HG03175 (cell line): ENCODE results near the gene CLEC14A.

ENCODE experiments used
- ATAC-seq: cut with Tn5 transposase; IDR thresholded peaks from one replicate; pipeline ENCODE4 v1.9.1; 2021; ENCODE audit warnings: mild to moderate bottlenecking, moderate library complexity; ENCODE audit not compliant: unreplicated experiment

CLEC14A gene

DNA sequence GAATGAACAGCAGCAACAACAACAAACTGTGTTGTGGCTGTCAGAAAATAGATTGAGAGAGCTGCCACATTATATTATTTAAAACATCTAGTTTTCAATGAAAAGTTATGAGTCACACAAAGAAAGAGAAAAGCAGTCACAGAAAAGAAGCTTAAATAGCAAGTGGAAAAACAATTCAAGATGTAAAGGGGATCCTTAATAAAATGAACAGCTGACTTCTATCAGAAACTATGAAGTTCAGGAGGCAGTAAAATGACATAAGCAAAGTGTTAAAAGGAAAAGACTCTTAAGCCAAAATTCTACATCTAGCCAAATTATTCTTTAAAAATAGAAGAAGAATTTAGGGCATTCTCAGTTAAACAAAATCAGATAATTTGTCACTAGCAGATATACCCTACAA is 5.6 kb downstream of the CLEC14A start:
- no peak for ATAC-seq

DNA sequence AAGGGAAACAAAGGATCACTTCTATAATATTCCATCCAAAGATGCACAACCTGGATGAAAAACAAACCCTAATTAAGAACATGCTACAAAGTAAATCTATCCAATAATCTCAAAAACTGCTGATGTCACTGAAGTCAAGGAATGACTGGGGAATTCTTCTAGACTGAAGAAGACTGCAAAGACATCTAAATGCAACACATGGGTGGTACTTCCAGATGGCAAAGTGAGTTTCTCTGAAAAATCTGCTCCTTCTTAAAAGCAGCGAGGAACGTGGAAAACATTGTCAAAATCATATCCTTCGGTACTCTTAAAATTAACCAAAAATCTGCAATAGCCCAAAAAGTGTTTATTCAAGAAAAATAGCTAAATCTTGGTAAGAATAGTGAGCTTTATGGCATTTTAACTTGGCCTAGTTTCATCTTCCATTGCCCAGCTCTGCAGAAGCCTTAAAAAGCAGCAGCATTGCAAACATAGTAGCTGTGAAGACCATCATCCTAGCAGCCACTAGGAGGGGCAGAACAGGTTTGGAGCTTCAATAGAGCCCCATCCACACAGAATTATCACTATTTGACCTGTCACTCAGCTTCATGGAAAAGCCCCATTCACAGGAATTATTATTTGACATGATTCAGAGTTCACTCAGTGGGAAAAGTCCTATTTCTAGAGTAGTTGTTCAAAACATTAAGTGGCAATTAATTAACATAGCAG is 7.4 kb downstream of the CLEC14A start:
- no peak for ATAC-seq

DNA sequence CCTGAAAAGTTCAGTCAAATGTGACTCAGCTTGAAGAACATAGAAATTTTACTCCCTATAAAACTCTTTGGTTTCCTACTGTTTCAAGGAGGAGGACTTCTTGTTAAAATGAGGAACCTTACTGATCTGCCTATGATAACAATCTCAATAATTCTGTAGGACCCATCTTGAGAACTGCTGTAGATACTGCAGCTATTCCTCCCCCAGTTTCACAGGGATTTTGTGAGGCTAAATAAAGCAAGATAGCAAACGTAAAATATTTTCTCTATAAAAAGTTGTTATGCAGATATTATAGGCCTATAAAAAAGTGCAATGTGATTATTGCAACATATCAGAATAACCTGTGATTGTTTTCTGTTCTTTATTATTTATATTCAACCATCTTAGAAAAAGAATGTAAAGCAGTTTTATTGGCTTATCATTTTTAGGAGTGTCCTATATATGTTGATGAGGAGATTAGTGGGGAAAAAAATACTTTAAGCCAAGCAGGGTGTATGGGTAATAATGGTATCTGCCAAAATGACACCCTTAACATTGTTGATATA is 12.1 kb downstream of the CLEC14A start:
- ATAC-seq: no peak

DNA sequence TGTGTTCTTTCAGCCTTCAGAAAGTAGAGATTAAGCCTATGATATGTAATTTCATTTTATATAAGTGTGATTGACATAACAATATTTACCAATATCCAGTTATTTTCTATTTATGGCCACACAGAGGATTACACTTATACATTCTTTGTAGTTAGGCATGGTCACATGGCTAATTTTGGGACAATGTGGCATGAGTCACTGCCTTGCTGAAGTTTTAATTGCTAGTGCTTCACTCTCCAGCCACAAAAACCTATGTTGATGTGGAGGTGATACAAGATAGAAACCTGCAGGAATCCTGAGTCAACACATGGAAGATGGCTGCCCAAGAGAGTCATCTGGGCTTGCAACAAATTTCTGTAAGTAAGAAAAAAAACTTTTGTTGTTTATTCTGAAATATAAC is 17.0 kb downstream of the CLEC14A start:
- no peak for ATAC-seq

DNA sequence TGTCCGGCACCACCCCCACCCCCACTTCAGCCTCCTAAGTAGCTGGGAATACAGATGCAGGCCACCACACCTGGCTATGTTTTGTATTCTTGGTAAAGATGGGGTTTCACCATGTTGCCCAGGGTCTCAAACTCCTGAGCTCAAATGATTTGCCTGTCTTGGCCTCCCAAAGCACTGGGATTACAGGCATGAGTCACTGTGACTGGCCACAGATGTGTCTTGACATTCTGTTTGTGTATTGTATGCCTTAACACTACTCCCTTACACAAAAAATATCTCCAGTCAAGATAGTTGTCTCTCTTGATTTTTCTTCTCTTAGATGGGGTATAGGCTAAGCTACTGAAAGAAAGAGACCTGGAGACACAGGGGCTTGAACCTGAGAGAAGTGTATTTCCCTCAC is 17.6 kb downstream of the CLEC14A start:
- no peak for ATAC-seq

DNA sequence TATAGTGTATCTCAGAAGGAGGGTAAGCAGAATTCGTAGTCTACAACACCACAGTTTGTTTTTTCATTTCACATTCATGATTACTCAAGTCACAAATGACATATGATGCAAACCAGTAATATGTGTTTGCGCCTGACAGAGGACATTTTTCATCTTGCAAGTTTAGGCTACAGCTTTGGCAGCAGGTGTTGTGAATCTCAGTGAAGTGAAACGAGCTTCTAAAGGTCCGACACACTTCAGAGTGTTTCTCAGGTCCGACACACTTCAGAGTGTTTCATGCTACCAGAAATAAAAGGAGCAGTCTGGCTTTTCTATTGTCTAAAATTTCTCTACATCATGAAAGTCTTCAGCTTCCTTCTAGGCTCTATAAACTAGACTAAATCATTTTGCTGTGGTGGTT is 22.7 kb downstream of the CLEC14A start:
- ATAC-seq: no peak

DNA sequence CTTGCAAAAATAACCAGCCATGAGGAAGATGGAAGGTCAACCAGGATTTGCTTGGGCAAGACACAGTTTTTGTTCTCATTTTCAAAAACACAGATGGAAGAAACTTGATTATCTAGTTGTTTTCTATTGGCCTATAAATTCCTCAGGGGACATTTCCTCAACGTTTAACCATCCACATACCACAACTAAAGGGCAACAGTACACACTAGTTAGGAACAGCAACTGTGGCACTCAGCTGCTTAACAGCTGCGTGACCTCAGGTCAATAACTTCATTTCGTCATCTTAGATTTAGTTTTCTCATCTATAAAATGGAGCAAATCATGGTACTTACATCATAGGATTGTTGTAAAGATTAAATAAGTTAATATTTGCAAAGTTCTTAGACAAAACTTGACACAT is 29.5 kb downstream of the CLEC14A start:
- ATAC-seq: no peak

DNA sequence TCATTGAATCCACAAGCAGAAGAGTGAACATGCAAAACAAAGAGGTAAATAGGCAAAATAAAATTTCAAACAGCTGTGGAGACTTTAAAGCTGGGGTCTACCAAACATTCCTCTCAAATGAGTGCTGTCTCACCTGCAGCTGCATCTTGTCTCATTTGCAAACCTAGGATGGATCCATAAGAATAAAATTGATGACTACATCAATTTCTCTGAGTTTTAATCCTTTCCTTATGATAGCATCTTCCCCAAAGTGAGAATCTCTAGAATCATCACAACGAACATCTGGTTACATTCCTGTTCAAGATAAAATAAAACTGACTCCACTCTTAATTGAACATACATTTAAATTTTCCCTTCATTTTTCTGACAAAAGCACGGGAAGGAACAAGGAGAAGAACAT is 29.9 kb downstream of the CLEC14A start:
- no peak for ATAC-seq

DNA sequence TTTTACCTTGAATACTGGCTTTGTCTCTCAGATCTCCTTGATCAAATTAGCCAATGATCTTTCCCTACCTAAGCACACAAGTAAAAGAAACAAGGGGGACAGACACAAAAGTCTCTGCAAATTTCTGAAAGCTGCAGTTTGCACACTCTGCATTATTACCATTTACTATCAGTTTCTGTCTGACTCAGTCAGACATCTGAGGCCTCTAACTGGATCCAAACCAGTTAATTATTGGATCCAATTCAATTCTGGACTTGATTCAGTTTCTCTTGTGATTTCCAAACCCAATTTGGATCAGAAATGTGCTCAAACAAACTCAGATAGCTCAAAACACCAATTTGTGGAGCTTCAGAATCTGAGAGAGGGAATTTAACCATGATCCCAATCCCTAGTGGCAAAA is 31.6 kb downstream of the CLEC14A start:
- no peak for ATAC-seq

DNA sequence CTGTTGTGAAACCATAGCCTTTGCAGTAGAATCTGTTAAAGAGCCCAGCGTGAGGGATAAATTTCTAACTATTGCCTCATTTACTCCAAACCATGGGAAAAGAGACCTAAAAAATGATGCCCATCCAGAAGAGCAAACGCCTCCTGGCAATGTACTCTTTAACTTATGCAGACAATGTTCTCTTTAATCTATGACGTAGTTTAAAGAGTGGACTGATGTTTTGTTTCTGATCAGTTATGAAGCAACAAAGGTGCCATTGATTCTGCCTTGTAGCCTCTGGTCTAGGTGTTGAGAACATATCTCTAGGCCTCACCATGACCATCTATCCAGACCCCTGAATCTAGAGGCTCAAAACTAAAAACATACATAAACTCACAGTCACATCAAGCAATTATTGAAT is 34.8 kb downstream of the CLEC14A start:
- no peak for ATAC-seq

DNA sequence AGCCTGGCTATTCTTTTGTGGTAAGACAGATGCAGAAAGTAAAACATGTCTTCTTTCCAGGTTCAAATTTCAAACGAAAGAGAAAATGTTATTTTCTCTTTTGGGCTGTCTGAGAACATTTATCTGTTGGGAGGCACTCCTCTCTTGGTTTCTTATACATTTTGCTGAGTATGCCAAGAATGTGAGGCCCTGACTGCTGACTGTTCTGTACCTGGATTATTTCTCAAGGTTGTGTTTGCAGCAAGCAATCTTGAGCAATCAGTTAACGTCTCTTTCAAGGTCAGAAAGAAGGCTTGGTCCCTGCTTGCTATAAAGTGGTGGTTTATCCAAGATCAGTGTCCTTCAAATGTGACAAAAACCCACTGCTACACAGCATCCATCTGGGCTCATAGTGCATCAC is 38.3 kb downstream of the CLEC14A start:
- no peak for ATAC-seq

DNA sequence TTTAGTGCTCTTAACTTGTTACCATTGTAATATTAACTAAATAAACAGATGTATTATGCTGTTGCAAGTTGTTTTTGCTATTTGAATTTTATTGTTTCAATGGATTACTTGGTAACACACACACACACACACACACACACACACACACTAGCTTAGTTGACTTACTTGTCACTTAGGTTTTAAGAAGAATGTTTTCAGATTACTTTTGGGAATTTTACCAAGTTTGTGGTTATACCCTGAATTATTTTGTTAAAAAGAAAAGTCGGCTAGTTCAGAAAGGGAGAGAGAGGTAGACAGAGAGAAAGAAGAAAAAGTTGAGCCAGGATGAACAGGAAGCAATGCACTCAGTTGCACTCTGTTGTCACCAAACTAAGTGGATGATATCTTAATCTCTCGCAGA is 42.9 kb downstream of the CLEC14A start:
- no peak for ATAC-seq

DNA sequence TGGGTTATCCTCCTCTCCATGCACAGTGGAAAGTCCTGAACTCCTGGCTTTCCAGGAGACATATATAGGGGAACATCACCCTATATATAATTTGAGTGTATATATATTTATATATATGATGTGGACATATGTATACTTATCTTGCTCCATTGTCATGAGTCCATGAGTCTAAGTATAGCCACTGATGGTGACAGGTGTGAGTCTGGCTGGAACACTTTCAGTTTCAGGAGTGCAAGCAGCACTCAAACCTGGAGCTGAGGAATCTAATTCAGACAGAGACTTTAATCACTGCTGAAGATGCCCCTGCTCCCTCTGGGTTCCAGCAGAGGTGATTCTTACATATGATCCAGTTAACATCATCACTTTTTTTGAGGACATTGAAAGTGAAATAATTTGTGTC is 43.8 kb downstream of the CLEC14A start:
- ATAC-seq: no peak

DNA sequence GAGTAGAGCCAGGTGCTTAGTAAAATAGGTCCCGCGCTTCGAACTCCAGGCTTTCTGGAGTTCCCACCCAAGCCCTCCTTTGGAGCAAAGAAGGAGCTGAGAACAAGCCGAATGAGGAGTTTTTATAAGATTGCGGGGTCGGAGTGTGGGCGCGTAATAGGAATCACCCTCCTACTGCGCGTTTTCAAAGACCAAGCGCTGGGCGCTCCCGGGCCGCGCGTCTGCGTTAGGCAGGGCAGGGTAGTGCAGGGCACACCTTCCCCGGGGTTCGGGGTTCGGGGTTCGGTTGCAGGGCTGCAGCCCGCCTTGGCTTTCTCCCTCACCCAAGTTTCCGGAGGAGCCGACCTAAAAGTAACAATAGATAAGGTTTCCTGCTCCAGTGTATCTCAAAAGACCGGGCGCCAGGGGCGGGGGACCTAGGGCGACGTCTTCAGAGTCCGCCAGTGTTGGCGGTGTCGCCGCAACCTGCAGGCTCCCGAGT is 44.6 kb downstream of the CLEC14A start:
- no peak for ATAC-seq

DNA sequence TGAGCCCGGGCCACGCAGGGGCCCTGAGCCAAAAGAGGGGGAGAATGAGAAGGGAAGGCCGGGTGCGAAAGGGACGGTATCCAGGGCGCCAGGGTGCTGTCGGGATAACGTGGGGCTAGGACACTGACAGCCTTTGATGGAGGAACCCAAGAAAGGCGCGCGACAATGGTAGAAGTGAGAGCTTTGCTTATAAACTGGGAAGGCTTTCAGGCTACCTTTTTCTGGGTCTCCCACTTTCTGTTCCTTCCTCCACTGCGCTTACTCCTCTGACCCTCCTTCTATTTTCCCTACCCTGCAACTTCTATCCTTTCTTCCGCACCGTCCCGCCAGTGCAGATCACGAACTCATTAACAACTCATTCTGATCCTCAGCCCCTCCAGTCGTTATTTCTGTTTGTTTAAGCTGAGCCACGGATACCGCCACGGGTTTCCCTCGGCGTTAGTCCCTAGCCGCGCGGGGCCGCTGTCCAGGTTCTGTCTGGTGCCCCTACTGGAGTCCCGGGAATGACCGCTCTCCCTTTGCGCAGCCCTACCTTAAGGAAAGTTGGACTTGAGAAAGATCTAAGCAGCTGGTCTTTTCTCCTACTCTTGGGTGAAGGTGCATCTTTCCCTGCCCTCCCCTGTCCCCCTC is 45.2 kb downstream of the CLEC14A start:
- ATAC-seq: no peak

DNA sequence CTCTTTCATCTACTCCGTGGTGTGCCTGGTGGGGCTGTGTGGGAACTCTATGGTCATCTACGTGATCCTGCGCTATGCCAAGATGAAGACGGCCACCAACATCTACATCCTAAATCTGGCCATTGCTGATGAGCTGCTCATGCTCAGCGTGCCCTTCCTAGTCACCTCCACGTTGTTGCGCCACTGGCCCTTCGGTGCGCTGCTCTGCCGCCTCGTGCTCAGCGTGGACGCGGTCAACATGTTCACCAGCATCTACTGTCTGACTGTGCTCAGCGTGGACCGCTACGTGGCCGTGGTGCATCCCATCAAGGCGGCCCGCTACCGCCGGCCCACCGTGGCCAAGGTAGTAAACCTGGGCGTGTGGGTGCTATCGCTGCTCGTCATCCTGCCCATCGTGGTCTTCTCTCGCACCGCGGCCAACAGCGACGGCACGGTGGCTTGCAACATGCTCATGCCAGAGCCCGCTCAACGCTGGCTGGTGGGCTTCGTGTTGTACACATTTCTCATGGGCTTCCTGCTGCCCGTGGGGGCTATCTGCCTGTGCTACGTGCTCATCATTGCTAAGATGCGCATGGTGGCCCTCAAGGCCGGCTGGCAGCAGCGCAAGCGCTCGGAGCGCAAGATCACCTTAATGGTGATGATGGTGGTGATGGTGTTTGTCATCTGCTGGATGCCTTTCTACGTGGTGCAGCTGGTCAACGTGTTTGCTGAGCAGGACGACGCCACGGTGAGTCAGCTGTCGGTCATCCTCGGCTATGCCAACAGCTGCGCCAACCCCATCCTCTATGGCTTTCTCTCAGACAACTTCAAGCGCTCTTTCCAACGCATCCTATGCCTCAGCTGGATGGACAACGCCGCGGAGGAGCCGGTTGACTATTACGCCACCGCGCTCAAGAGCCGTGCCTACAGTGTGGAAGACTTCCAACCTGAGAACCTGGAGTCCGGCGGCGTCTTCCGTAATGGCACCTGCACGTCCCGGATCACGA is 46.0 kb downstream of the CLEC14A start:
- ATAC-seq: no peak

DNA sequence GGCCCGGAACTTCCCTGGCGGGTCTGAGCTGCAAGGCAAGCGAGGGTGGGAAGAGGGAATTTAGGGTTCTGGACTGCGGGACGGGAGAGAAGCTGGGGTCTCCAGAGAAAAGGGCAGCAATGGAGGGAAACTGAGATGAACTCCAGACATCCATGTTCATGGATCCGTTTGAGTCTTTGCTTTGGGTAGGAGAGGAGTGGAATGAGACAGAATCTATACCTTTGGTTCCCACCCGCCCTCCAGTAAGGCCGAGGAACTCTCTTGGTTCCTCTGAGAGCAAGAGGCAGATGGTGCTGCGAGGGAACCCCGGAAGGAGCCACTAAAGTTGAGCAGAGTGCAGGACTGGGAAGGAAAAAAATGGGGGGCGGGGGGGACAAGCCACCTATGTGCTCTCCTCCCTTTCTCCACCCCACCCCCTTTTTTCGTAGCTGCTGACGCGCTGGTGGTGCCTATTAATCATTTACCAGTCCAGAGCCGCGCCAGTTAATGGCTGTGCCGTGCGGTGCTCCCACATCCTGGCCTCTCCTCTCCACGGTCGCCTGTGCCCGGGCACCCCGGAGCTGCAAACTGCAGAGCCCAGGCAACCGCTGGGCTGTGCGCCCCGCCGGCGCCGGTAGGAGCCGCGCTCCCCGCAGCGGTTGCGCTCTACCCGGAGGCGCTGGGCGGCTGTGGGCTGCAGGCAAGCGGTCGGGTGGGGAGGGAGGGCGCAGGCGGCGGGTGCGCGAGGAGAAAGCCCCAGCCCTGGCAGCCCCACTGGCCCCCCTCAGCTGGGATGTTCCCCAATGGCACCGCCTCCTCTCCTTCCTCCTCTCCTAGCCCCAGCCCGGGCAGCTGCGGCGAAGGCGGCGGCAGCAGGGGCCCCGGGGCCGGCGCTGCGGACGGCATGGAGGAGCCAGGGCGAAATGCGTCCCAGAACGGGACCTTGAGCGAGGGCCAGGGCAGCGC is 47.0 kb downstream of the CLEC14A start:
- ATAC-seq: no peak

DNA sequence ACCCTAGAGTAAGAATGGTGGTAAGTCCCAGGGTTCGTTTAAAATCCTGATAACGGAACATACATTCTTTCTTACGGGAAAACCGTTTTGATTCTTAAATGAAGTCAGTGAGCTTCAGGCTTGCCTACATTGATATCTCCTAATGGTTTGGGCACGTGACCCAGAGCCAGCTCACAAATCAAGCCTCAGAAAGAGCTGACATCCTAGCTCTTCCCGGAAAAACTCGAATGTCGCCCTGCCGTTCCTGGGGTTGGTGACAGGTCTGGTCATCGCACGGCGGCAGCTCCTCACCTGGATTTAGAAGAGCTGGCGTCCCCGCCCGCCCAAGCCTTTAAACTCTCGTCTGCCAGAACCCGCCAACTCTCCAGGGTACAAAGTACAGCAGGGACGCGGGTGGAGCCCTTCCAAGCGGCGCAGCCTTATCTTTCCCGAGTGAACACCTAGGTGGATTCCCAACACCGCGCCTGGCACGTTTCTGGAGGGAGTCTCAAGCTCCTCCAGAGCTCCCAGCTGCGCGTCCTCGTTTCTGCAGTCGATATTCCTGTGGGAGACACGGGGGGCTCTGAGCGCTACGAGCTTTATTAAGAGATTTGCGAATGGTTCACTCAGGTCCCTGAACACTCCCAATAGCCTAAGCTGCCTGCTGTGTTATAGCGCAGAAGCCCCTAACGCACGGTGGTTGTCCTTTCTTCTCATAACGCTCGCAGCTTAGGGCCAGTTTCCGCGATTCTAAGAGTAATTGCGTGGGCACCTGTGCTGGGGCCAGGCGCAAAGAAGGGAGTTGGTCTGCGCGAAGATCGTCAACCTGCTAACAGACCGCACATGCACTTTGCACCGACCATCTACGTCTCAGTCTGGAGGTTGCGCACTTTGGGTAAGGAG is 47.9 kb downstream of the CLEC14A start, which contains the start of gene SSTR1:
Gene SSTR1 (plus strand): TSS at position 169 of the 882 bp plus-strand sequence. CDS start 1,486 bp downstream, outside the sequence.
- no peak for ATAC-seq

DNA sequence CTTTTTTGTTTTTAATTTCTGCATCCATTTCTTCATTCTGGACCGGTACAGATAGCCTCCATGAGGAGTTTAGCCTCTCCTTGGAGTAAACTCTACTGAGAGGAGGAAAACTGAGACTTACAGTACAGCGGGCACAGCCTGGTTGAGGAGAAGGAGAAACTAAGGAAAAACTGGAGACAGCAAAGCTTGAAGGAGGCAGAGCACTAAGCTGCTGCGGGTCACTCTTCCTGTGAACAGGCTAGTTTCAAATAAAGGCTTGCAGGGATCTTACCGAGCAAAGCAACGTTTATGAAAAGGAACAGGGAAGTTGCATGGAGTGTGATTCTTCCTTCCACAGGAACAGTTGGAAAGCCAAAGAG is 48.5 kb downstream of the CLEC14A start:
- no peak for ATAC-seq
